K562 (cell line): ENCODE data around the gene ARIH1. TPM values are rescaled to one million over a fixed set of nuclear protein-coding genes. Genes with fewer than 3 reads are reported as not detected.

ENCODE experiments used
- CHD7 ChIP-seq: fragments of 200-600 bp; sonication (generic); IDR thresholded peaks from one replicate; pipeline ENCODE4 v1.6.1; 2012; ENCODE audit warnings: mild to moderate bottlenecking, low read depth, low read length, inconsistent platforms
- MAZ ChIP-seq, 2 experiments: fragments of 450-650 bp in 1 of 2; sonication (generic) in 1 of 2; formaldehyde crosslinking; IDR thresholded peaks in 1 of 2; conservative IDR thresholded peaks in 1 of 2; 2 replicates each; pipeline versions ENCODE4 v1.4.0 to v1.5.0; 2020; ENCODE audit warnings: mild to moderate bottlenecking in 1 of 2, missing genetic modification reagents in 1 of 2
- RREB1 ChIP-seq: fragments of 250-450 bp; sonication (Bioruptor Pico); IDR thresholded peaks from 2 replicates; pipeline ENCODE4 v1.4.0; 2020
- polyA plus RNA-seq, 8 experiments: library from polyadenylated mRNA; depleted of rRNA in 4 of 8; stranded (reverse) in 5 of 8; unstranded in 3 of 8; fragments of >200 nt; fragmentation: Nextera tagmentation in 2 of 8; fragmentation: Illumina TruSeq in 1 of 8; extraction: Ambion mirVana in 2 of 8; extraction: Trizol in 1 of 8; gene quantifications; 2 replicates each; pipeline versions ENCODE4 v1.2.1 to v1.2.3, GENCODE V29; 2011 to 2014; ENCODE audit warnings: inconsistent platforms in 1 of 8, missing spikeins in 1 of 8
- total RNA-seq, 7 experiments: library from RNA; depleted of rRNA in 6 of 7; stranded (reverse); fragments of >200 nt in 6 of 7; fragmentation: Illumina TruSeq in 2 of 7; extraction: Trizol in 2 of 7; gene quantifications; 2 replicates each; pipeline versions ENCODE4 v1.2.1 to v1.2.3, GENCODE V29; 2011 to 2021; ENCODE audit warnings: low replicate concordance in 1 of 7

Gene ARIH1
- total and polyA plus RNA-seq, 9 of the 15 experiments (the other 6 are each of a cell fraction or from before 2014, with no cell fraction given), result 17.7 to 125 (median 31.4) TPM

DNA sequence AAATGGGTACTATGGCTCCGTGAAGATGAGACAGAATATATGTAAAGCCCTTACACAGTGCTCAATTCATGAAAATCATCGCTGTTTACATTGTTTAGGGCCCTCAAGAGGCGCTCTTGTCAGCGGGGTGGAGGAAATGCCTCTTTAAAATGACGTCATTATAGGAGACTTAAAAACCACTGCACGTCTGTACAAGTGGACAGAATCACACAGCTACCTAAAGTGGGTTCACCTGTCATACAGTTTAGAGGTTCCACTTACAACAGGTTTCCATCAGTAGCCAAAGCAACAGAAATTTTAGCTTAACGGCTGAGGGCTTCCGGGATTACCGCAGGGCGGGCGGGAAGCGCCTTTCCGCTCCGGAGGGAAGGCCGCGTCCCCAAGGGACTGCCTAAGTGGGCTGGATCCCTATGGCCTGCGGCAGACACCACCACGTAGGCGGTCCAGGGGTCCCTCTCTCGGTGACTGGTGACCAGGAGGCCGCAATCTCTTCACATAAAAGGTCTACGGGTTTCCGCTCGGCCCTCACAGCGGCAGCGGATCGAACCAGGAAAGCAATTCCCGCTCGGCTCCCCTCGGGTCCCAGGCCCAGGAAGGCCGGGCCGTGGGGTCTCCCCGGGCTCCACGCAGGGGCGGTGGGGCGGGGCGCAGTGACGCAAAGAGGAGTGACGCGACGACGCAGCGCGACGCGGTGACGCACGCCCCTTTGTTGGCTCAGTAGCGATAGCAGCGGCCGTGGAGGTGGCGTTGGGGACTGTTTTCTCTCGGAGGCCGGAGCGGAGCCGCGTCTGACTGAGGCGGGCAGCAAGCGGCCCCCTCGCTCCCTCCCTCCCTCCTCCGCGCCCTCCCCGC, at the start of gene ARIH1 (continued):
- TF ChIP-seq CHD7 (no peak), RREB1 (CRISPR knock-in tag) (peak; percentile 93), MAZ (CRISPR knock-in tag; conservative IDR thresholded peaks at IDR 0.05 in 1 of 2, IDR thresholded peaks at IDR 0.05 in 1 of 2) (peak; percentile 76 to 87)
